WERI-Rb-1 (cell line): ENCODE data around the gene SPPL2C.

Source experiments
- DNase-seq: peaks from one replicate; pipeline ENCODE4 v3.0.0-alpha.2; 2020
- H3K27ac ChIP-seq: fragments of 250-450 bp; sonication (Bioruptor Pico); 2 replicates; pipeline ENCODE4 v1.5.1; 2020; ENCODE audit warnings: mild to moderate bottlenecking, moderate library complexity
- H3K27me3 ChIP-seq: fragments of 250-450 bp; sonication (Bioruptor Pico); 2 replicates; pipeline ENCODE4 v1.5.1; 2021; ENCODE audit warnings: mild to moderate bottlenecking, low read depth, moderate library complexity; ENCODE audit not compliant: insufficient read depth, severe bottlenecking
- H3K36me3 ChIP-seq: fragments of 250-450 bp; sonication (Bioruptor Pico); 2 replicates; pipeline ENCODE4 v1.5.1; 2020; ENCODE audit warnings: mild to moderate bottlenecking, moderate library complexity
- H3K4me3 ChIP-seq: 2 replicates; pipeline ENCODE4 v1.5.1; 2011; ENCODE audit warnings: low read depth, mild to moderate bottlenecking, control low read depth, low read length
- H3K9me3 ChIP-seq: fragments of 250-450 bp; sonication (Bioruptor Pico); 2 replicates; pipeline ENCODE4 v1.5.1; 2021; ENCODE audit warnings: mild to moderate bottlenecking, moderate library complexity; ENCODE audit not compliant: severe bottlenecking
- TF ChIP-seq, protein P1 (sequence below): IDR thresholded peaks from 2 replicates; pipeline ENCODE4 v1.5.1; 2011; ENCODE audit warnings: low read depth, mild to moderate bottlenecking, control low read depth, inconsistent platforms, low read length

SPPL2C gene

DNA sequence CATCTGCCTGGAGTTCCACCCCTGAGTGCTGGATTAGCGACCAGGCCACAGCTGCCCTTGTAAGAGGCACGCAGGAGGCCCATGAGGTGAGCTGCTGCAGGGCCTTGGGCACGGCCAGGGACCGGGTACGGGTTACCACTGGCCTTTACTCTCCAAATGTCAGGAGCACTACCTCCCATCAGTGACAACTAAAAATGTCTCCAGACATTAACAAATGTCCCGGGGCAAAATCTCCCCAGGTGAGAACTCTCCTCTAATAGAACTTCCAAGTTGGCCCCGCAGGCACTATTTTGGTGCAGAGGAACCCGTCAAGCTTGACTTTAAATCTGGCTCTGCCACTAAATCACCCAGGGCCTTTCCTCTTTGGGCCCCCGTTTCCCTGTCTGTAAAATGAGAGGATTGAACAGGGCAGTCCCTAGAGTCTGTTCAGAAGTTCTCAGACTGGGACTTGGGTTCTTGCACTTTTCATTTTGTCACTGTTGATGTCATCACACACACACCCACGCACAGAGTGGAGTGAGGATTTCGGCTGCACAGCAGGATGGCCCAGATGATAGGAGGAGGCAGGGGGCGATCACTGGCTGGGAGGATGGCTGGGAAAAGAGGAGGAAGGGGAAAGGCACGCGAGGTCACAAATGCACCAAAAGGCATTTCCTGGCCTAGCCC lies 25.1 kb downstream of the SPPL2C start:
- TF ChIP-seq, protein P1, sequence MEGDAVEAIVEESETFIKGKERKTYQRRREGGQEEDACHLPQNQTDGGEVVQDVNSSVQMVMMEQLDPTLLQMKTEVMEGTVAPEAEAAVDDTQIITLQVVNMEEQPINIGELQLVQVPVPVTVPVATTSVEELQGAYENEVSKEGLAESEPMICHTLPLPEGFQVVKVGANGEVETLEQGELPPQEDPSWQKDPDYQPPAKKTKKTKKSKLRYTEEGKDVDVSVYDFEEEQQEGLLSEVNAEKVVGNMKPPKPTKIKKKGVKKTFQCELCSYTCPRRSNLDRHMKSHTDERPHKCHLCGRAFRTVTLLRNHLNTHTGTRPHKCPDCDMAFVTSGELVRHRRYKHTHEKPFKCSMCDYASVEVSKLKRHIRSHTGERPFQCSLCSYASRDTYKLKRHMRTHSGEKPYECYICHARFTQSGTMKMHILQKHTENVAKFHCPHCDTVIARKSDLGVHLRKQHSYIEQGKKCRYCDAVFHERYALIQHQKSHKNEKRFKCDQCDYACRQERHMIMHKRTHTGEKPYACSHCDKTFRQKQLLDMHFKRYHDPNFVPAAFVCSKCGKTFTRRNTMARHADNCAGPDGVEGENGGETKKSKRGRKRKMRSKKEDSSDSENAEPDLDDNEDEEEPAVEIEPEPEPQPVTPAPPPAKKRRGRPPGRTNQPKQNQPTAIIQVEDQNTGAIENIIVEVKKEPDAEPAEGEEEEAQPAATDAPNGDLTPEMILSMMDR = no peak
- no peaks in the 10 kb centered on the region for H3K27me3 ChIP-seq
- no peaks in the 10 kb centered on the region for H3K9me3 ChIP-seq
- no peak overlapping the region for H3K27ac ChIP-seq
- no peaks in the 10 kb centered on the region for H3K36me3 ChIP-seq
- no peak overlapping the region for H3K4me3 ChIP-seq
- DNase-seq = no peak

DNA sequence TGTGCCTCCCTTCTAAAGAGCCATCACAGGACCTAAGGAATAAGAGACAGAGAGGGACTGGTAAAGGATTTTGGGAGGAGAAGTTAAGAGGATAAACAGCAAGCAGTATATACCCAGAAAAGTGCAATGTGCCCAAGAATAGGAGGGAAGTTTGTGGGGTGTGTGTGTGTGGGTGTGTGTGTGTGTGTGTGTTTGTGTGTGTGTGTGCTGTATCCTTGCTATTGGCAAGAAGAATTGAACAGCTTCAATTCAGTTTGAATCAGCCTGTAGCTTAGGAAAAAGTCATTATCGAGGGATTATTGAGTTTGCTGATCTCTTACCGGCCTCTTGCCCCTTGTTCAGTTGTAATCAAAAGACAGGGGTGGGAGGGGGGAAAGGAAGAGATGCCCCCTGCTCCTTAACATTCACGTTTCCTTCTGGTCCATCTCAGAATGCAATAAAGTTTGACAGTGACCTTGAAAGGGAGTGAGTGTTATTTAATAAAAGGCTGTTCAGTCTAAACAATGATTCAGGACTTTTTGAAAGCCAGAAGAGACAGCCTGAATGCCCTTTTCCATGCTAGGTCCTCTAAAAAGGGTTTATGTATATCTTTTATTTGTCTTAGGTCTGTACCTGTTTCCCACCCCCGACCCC lies 25.8 kb downstream of the SPPL2C start:
- Histone ChIP-seq H3K4me3 (no peak overlapping the region), H3K27ac (no peak overlapping the region), H3K36me3 (no peaks in the 10 kb centered on the region), H3K27me3 (no peaks in the 10 kb centered on the region), H3K9me3 (no peaks in the 10 kb centered on the region)
- TF ChIP-seq, protein P1 = no peak
- no peak for DNase-seq

DNA sequence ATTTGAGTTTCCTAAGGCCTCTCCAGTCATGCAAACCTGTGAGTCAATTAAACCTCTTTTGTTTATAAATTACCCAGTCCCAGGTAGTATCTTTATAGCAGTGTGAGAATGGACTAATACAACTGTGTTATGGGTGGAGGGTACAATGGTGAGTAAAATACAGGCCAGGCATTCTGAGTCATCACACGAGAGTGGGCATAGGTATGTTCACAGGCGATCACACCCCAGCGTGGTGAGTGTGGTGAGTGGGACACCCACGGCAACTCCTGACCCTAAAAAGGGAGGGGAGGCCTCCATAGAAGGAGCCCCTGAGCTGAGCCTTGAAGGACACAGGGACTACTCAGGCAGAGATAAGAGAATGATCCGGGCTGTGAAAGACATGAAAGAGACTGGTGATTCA lies 27.0 kb downstream of the SPPL2C start:
- TF ChIP-seq, protein P1 = no peak
- no peak overlapping the region for H3K27ac ChIP-seq
- H3K27me3 ChIP-seq = no peaks in the 10 kb centered on the region
- H3K9me3 ChIP-seq = no peaks in the 10 kb centered on the region
- H3K4me3 ChIP-seq = no peak overlapping the region
- no peak for DNase-seq
- no peaks in the 10 kb centered on the region for H3K36me3 ChIP-seq

DNA sequence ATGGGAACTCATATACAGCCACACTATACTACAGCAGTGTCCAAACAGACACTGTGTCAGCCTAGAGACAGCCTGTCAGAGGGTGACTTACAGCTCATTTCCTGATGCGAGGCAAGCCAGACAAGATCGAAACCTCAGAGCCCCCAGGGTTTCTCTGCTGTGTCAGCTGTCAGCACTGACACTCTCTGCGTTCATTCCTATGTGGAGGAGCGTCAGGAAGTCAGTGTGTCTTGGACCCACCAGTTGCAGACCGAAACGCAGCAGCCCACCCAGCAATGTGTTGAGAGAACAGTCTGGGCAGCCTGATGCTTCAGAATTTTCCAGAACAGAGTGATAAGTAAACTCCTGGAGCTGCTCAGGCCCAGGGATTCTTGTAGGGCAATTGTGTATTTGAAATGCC lies 29.0 kb downstream of the SPPL2C start:
- Histone ChIP-seq H3K36me3 (no peaks in the 10 kb centered on the region), H3K27me3 (no peaks in the 10 kb centered on the region), H3K9me3 (no peaks in the 10 kb centered on the region), H3K27ac (no peak overlapping the region), H3K4me3 (no peak overlapping the region)
- DNase-seq = no peak
- TF ChIP-seq, protein P1 = no peak

DNA sequence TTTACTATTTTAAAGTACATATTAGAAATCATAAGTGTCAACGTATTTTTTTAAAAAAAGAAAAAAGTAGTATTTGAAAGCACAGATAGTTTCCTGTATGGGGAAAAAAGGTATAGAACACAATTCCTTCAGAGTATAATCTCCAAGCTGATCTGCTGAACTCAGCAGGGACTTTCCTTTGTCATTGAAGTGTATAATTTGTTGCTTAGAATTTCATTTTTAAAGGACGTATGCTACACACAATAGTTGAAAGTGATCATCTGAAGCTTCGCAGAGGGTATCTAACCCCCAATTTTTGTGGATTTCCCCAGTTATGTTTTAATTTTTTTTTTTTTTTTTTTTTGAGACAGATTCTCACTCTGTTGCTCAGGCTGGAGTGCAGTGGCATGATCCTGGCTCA lies 29.5 kb downstream of the SPPL2C start:
- no peaks in the 10 kb centered on the region for H3K36me3 ChIP-seq
- H3K4me3 ChIP-seq = no peak overlapping the region
- no peaks in the 10 kb centered on the region for H3K9me3 ChIP-seq
- no peak overlapping the region for H3K27ac ChIP-seq
- no peaks in the 10 kb centered on the region for H3K27me3 ChIP-seq
- TF ChIP-seq, protein P1 = no peak
- no peak for DNase-seq
